Cardiac fibroblast (primary cell): Measurements from ENCODE around the gene FGGY.
A peak's percentile ranks its signal among the peaks of the same experiment; 100 is the strongest.

Experiments used
- DNase-seq, 2 donors: peaks; one replicate each; pipeline versions ENCODE4 v3.0.0 to v3.0.0-alpha.2; 2010; ENCODE audit warnings: low read depth in 2 of 2
- H3K4me3 ChIP-seq, 2 donors: replicated peaks in 1 of 2; 1 replicate in 1 of 2; 2 replicates in 1 of 2; pipeline ENCODE4 v1.5.1; 2011; ENCODE audit warnings: low read depth in 2 of 2, low read length in 2 of 2, mild to moderate bottlenecking in 2 of 2, moderate library complexity in 1 of 2
- CTCF ChIP-seq: IDR thresholded peaks from one replicate; pipeline ENCODE4 v1.5.1; 2011; ENCODE audit warnings: low read depth, mild to moderate bottlenecking, low read length, inconsistent platforms

The FGGY gene

GRCh38 chr1:59397139-59397858 lies 100.4 kb downstream of the FGGY start:
- TF ChIP-seq CTCF, result no peak
- no peak for DNase-seq
- H3K4me3 ChIP-seq, result no peak overlapping the region

- H3K4me3 ChIP-seq, result no peak overlapping the region
- no peak for TF ChIP-seq CTCF
Measured at GRCh38 chr1:59399642-59400041, 102.7 kb downstream of the FGGY start.

GRCh38 chr1:59401581-59401980 lies 104.7 kb downstream of the FGGY start:
- TF ChIP-seq CTCF, result no peak
- peak in 1 of 2 donors; percentile 9 for DNase-seq
- no peak overlapping the region for H3K4me3 ChIP-seq

More at GRCh38 chr1:59399642-59400041, 102.7 kb downstream of the FGGY start:
- DNase-seq, result no peak

- no peak for DNase-seq
- no peak for TF ChIP-seq CTCF
- no peak overlapping the region for H3K4me3 ChIP-seq
Measured at GRCh38 chr1:59404796-59405195, 107.9 kb downstream of the FGGY start.

GRCh38 chr1:59406437-59407164 lies 109.7 kb downstream of the FGGY start:
- TF ChIP-seq CTCF, result no peak
- DNase-seq, result no peak
- no peak overlapping the region for H3K4me3 ChIP-seq

GRCh38 chr1:59408608-59409240 lies 111.8 kb downstream of the FGGY start:
- H3K4me3 ChIP-seq, result no peak overlapping the region
- no peak for TF ChIP-seq CTCF
- DNase-seq, result no peak
